NCI-H82 treated with DMSO at 0.1 percent for 48 hours (cell line): Measurements from ENCODE around the gene TMEM258.

ENCODE experiments used
- DNase-seq: peaks from one replicate; lab custom pipeline; 2025; ENCODE audit not compliant: unreplicated experiment; lab: John Stamatoyannopoulos, UW

TMEM258 gene

GRCh38 chr11:61744609-61745156, 47.7 kb downstream of the TMEM258 start:
- no peak for DNase-seq

DNA sequence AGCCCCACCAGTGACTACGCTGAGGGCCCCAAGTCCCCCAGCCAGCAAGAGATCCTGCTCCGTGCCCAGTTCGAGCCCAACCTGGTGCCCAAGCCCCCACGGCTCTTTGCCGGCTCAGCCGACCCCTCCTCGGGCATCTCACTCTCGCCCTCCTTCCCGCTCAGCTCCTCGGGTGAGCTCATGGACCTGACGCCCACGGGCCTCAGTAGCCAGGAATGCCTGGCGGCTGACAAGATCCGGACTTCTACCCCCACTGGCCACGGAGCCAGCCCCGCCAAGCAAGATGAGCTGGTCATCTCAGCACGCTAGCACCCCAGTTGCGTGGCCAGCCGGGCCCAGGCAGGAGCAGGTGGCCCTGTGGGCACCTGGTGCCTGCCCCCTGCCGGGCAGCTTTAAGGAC, 48.2 kb downstream of the TMEM258 start:
- no peak for DNase-seq

DNA sequence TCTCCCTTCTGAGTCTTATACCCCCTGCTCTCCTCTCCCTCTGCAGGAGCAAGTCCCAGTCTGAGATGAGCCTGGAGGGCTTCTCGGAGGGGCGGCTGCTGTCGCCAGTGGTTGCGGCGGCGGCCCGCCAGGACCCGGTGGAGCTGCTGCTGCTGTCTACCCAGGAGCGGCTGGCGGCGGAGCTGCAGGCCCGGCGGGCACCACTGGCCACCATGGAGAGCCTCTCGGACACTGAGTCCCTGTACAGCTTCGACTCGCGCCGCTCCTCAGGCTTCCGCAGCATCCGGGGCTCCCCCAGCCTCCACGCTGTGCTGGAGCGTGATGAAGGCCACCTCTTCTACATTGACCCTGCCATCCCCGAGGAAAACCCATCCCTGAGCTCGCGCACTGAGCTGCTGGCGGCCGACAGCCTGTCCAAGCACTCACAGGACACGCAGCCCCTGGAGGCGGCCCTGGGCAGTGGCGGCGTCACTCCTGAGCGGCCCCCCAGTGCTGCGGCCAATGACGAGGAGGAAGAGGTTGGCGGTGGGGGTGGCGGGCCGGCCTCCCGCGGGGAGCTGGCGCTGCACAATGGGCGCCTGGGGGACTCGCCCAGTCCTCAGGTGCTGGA, 48.8 kb downstream of the TMEM258 start:
- DNase-seq, result no peak

- DNase-seq, result no peak
Observed at GRCh38 chr11:61742391-61742790, 50.0 kb downstream of the TMEM258 start.

DNA sequence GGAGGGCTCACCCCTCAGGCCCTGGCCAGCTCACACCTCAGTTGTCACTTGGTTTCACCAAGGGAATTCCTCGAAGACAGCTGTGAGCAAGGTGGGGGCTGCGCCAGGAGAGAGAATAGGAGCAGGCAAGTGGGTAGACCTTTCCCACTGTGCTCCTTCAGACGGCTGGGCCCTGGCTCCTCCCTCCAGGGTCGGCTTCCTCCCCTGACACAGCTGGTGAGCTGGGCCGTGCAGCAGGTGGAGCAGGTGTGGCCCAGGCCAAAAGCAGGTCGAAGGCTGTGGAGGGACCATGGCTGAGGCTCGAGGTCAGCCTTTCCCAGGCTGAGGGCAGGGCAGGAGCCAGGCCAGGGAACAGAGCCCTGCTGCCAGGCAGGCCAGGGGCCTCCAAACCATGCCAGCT, 52.4 kb downstream of the TMEM258 start:
- no peak for DNase-seq

DNA sequence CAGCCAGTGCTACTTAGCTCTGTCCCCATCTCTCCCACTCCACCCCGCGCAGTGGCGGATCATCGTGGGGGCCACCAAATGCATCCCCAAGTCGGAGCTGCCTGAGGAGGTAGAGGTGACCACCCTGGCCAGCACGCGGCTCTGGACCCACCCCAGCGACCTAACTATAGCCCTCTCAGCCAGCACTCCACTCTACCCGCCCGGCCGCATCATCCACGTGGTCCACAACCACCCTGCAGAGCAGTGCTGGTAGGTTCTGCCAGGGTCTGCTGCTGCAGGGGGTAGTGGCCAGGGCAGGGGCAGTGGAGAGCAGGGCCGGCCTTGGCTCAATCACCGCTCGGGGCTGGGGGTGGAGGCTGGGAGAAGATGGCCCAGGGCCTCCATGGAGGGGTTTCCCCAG, 53.0 kb downstream of the TMEM258 start:
- DNase-seq, result no peak
